ENCODE results near the gene RGS9. TPM values are rescaled to one million over a fixed set of nuclear protein-coding genes. Genes with fewer than 3 reads are reported as not detected.

The RGS9 gene
- total and polyA plus RNA-seq, 2 of the 13 experiments (the other 11 are each of a cell fraction or from before 2014, with no cell fraction given) = 0.44 to 0.74 TPM

DNA sequence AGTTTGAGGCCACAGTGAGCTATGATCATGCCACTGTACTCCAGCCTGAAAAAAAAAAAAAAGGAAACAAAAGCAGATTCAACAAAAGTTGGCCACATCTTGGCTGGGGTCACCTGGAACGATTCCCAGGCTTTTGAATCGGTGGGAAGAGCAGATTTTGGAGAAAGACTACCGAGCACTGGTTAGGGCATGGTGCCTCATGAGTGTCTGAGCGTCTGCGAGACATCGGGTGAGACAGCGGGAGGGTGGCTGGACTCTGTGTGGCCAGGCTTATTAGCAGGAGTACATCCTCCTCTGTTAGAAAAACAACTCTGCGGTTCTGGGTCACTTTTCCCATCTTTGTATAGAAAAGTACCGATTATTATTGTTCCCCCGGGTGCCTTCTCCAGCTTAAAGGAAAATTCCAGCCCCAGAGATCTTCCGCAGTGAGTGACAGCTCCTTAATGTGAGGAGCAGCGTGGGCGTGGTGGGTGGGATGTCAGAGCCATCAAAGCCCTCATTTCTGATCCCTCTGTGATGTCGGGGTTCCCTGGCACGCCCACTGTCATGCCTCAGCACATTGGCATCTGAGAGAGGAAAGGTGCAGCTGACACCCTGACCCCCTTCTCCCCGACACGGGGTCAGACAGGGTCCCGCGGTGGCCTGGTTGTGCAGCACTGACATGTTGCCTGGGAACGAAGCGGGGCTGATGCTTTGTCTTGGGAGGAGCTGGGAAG lies 6.9 kb downstream of the RGS9 start:
- intact Hi-C loops (cut with micrococcal nuclease; ENCODE audit: unreplicated experiment) = no loop called here
- 0 out of 3 replicates have a peak, but pooled peaks have one; percentile 20 for ATAC-seq
- DNase-seq (ENCODE audit: low spot score) = no peak
- 23% methylated on average over 18 of the region's 21 CpGs for WGBS (ENCODE audit: low lambda C conversion rate)
- Histone ChIP-seq H3K27ac (ENCODE audit: extremely low read length, insufficient read depth, low read length) (no peak overlapping the region), H3K4me3 (replicated peaks in 1 of 3; ENCODE audit: insufficient read depth in 1 of 3, low read depth in 2 of 3, low read length in 3 of 3) (no peak overlapping the region), H3K4me1 (ENCODE audit: insufficient read depth, low read length) (0 out of 2 replicates have a peak, but pooled peaks cover 6% of the 10 kb centered on the region), H3K9me3 (ENCODE audit: low read length) (no peaks in the 10 kb centered on the region), H3K36me3 (replicated peaks in 1 of 2; ENCODE audit: control insufficient read depth in 1 of 2, insufficient read depth in 2 of 2, low read length in 2 of 2) (no peaks in the 10 kb centered on the region), H3K9ac (ENCODE audit: insufficient read depth, low read depth, low read length) (no peak overlapping the region), H3K27me3 (ENCODE audit: control insufficient read depth in 1 of 2, insufficient read depth in 2 of 2, low read length in 2 of 2) (peaks cover 0 to 57% of the 10 kb centered on the region in 2 experiments; a peak in 4 of 5 replicates), H2AFZ (ENCODE audit: low read length) (no peak overlapping the region), H4K20me1 (ENCODE audit: insufficient read depth, low read length) (no peaks in the 10 kb centered on the region), H3K79me2 (ENCODE audit: insufficient read depth, low read length) (no peaks in the 10 kb centered on the region), H3K4me2 (ENCODE audit: low read depth, low read length) (no peak overlapping the region)
- POLR2A ChIA-PET = interaction anchor here (0.7 kb wide), 1 partner anchor 247 kb away, joined by 4 read pairs; no protein-coding TSS in a partner anchor
- CTCF ChIA-PET (ENCODE audit: low intra/inter-chr PET ratio, low total read pairs) = no interaction called here
- in situ Hi-C loops (cut with HindIII; ENCODE audit: extremely low pct_ligation_motif_present, low pct_unique_long_range_greater_than_20kb) = no loop called here
- no TSS peak for BruUV-seq (replicated peaks)
- no peak for TF ChIP-seq HMG20A (CRISPR knock-in tag; IDR thresholded peaks at IDR 0.05; ENCODE audit: borderline replicate concordance)
- FAIRE-seq = no peak

DNA sequence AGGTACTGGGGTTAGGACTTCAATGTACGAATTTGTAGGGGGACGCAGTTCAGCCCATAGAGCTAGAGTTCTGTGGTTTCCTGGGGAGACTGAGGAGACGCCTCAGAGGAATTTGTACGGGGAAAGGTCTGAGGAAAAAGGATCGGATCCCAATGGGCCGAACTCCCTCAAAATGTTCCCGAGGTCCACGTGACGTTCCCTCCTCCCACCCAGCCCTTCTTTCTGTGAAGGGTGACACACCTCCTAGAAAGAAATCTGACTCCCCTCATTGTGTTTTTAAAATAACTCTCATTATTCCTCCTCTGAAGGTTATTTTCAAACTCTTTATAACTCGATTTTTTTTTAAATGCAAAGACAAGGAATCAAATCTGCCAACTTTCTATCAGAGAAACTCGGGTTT lies 8.6 kb downstream of the RGS9 start:
- Histone ChIP-seq H3K4me3 (replicated peaks in 1 of 3; ENCODE audit: insufficient read depth in 1 of 3, low read depth in 2 of 3, low read length in 3 of 3) (no peak overlapping the region), H2AFZ (ENCODE audit: low read length) (no peak overlapping the region), H3K4me1 (ENCODE audit: insufficient read depth, low read length) (no peaks in the 10 kb centered on the region), H3K79me2 (ENCODE audit: insufficient read depth, low read length) (no peaks in the 10 kb centered on the region), H3K9ac (ENCODE audit: insufficient read depth, low read depth, low read length) (no peak overlapping the region), H3K36me3 (replicated peaks in 1 of 2; ENCODE audit: control insufficient read depth in 1 of 2, insufficient read depth in 2 of 2, low read length in 2 of 2) (no peaks in the 10 kb centered on the region), H3K27ac (ENCODE audit: extremely low read length, insufficient read depth, low read length) (no peak overlapping the region), H3K9me3 (ENCODE audit: low read length) (no peaks in the 10 kb centered on the region), H4K20me1 (ENCODE audit: insufficient read depth, low read length) (no peaks in the 10 kb centered on the region), H3K27me3 (ENCODE audit: control insufficient read depth in 1 of 2, insufficient read depth in 2 of 2, low read length in 2 of 2) (peaks cover 0 to 45% of the 10 kb centered on the region in 2 experiments; a peak in 4 of 5 replicates), H3K4me2 (ENCODE audit: low read depth, low read length) (no peak overlapping the region)
- in situ Hi-C loops (cut with HindIII; ENCODE audit: extremely low pct_ligation_motif_present, low pct_unique_long_range_greater_than_20kb) = no loop called here
- WGBS (ENCODE audit: low lambda C conversion rate) = 49% methylated on average over 11 of the region's 11 CpGs
- intact Hi-C loops (cut with micrococcal nuclease; ENCODE audit: unreplicated experiment) = no loop called here
- ATAC-seq (no peak), FAIRE-seq (no peak), DNase-seq (ENCODE audit: low spot score) (no peak)
- BruUV-seq (replicated peaks) = no TSS peak
- POLR2A ChIA-PET = no interaction called here
- CTCF ChIA-PET (ENCODE audit: low intra/inter-chr PET ratio, low total read pairs) = no interaction called here
- no peak for TF ChIP-seq ASH2L (IDR thresholded peaks at IDR 0.05; ENCODE audit: insufficient read length, low read depth, low read length)
- TF ChIP-seq, protein P1, sequence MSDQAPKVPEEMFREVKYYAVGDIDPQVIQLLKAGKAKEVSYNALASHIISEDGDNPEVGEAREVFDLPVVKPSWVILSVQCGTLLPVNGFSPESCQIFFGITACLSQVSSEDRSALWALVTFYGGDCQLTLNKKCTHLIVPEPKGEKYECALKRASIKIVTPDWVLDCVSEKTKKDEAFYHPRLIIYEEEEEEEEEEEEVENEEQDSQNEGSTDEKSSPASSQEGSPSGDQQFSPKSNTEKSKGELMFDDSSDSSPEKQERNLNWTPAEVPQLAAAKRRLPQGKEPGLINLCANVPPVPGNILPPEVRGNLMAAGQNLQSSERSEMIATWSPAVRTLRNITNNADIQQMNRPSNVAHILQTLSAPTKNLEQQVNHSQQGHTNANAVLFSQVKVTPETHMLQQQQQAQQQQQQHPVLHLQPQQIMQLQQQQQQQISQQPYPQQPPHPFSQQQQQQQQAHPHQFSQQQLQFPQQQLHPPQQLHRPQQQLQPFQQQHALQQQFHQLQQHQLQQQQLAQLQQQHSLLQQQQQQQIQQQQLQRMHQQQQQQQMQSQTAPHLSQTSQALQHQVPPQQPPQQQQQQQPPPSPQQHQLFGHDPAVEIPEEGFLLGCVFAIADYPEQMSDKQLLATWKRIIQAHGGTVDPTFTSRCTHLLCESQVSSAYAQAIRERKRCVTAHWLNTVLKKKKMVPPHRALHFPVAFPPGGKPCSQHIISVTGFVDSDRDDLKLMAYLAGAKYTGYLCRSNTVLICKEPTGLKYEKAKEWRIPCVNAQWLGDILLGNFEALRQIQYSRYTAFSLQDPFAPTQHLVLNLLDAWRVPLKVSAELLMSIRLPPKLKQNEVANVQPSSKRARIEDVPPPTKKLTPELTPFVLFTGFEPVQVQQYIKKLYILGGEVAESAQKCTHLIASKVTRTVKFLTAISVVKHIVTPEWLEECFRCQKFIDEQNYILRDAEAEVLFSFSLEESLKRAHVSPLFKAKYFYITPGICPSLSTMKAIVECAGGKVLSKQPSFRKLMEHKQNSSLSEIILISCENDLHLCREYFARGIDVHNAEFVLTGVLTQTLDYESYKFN (CRISPR knock-in tag; conservative IDR thresholded peaks at IDR 0.05) = no peak
- no peak for TF ChIP-seq MTA1 (CRISPR knock-in tag; IDR thresholded peaks at IDR 0.05; ENCODE audit: borderline replicate concordance)
- no peak for TF ChIP-seq AGO1 (IDR thresholded peaks at IDR 0.05; ENCODE audit: low read depth, low read length, poor library complexity, severe bottlenecking)
- no peak for TF ChIP-seq NCOR1 (IDR thresholded peaks at IDR 0.05; ENCODE audit: borderline replicate concordance, low read length)
- no peak for TF ChIP-seq MAFG (CRISPR knock-in tag; IDR thresholded peaks at IDR 0.05)
- TF ChIP-seq, protein P2, sequence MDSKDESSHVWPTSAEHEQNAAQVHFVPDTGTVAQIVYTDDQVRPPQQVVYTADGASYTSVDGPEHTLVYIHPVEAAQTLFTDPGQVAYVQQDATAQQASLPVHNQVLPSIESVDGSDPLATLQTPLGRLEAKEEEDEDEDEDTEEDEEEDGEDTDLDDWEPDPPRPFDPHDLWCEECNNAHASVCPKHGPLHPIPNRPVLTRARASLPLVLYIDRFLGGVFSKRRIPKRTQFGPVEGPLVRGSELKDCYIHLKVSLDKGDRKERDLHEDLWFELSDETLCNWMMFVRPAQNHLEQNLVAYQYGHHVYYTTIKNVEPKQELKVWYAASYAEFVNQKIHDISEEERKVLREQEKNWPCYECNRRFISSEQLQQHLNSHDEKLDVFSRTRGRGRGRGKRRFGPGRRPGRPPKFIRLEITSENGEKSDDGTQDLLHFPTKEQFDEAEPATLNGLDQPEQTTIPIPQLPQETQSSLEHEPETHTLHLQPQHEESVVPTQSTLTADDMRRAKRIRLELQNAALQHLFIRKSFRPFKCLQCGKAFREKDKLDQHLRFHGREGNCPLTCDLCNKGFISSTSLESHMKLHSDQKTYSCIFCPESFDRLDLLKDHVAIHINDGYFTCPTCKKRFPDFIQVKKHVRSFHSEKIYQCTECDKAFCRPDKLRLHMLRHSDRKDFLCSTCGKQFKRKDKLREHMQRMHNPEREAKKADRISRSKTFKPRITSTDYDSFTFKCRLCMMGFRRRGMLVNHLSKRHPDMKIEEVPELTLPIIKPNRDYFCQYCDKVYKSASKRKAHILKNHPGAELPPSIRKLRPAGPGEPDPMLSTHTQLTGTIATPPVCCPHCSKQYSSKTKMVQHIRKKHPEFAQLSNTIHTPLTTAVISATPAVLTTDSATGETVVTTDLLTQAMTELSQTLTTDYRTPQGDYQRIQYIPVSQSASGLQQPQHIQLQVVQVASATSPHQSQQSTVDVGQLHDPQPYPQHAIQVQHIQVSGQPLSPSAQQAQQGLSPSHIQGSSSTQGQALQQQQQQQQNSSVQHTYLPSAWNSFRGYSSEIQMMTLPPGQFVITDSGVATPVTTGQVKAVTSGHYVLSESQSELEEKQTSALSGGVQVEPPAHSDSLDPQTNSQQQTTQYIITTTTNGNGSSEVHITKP (CRISPR knock-in tag; IDR thresholded peaks at IDR 0.05; ENCODE audit: low read depth) = no peak
- no peak for TF ChIP-seq MLLT10 (CRISPR knock-in tag; IDR thresholded peaks at IDR 0.05)
- TF ChIP-seq ZFYVE20 (CRISPR knock-in tag; IDR thresholded peaks at IDR 0.05; ENCODE audit: borderline replicate concordance, low read depth) = no peak

All from HepG2 (cell line).